Stomach (tissue), 4 donors: ENCODE measurements around the gene PAK5.

ENCODE experiments used
- EP300 ChIP-seq: sonication (generic); formaldehyde crosslinking; IDR thresholded peaks from one replicate; pipeline ENCODE4 v1.6.1; 2017; ENCODE audit warnings: antibody characterized with exemption
- TF ChIP-seq, protein P1 (sequence below), 7 experiments: fragments of 450-650 bp in 4 of 7; fragments of 200-600 bp in 3 of 7; sonication (generic) in 3 of 7; IDR thresholded peaks; one replicate each; pipeline ENCODE4 v1.5.1; 2016 to 2019; ENCODE audit warnings: antibody characterized with exemption in 7 of 7, control low read depth in 2 of 7, mild to moderate bottlenecking in 1 of 7

GRCh38 chr20:9628141-9628540 is 210.7 kb downstream of the PAK5 start:
- no peak for TF ChIP-seq EP300
- TF ChIP-seq, protein P1, sequence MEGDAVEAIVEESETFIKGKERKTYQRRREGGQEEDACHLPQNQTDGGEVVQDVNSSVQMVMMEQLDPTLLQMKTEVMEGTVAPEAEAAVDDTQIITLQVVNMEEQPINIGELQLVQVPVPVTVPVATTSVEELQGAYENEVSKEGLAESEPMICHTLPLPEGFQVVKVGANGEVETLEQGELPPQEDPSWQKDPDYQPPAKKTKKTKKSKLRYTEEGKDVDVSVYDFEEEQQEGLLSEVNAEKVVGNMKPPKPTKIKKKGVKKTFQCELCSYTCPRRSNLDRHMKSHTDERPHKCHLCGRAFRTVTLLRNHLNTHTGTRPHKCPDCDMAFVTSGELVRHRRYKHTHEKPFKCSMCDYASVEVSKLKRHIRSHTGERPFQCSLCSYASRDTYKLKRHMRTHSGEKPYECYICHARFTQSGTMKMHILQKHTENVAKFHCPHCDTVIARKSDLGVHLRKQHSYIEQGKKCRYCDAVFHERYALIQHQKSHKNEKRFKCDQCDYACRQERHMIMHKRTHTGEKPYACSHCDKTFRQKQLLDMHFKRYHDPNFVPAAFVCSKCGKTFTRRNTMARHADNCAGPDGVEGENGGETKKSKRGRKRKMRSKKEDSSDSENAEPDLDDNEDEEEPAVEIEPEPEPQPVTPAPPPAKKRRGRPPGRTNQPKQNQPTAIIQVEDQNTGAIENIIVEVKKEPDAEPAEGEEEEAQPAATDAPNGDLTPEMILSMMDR (IDR thresholded peaks at IDR 0.05): no peak
